HepG2 (cell line): ENCODE results near the gene USP19. TPM values are rescaled to one million over a fixed set of nuclear protein-coding genes. Genes with fewer than 3 reads are reported as not detected.

Experiments
- CC2D1A ChIP-seq: sonication (generic); formaldehyde crosslinking; IDR thresholded peaks from 2 replicates; pipeline ENCODE4 v1.8.1; 2023; ENCODE audit warnings: mild to moderate bottlenecking, missing genetic modification reagents
- GABPA ChIP-seq, 2 experiments: IDR thresholded peaks; 2 replicates each; pipeline ENCODE4 v1.6.1; 2011 to 2016; ENCODE audit warnings: low read depth in 2 of 2, low read length in 1 of 2, missing biosample characterization in 1 of 2, missing genetic modification characterization in 1 of 2
- HBP1 ChIP-seq: IDR thresholded peaks from 2 replicates; pipeline ENCODE4 v1.6.1; 2016; ENCODE audit warnings: low read depth, control low read depth
- MED1 ChIP-seq: sonication (generic); formaldehyde crosslinking; IDR thresholded peaks from 2 replicates; pipeline ENCODE4 v1.4.0; 2020; ENCODE audit warnings: missing genetic modification reagents
- MIER3 ChIP-seq: IDR thresholded peaks from 2 replicates; pipeline ENCODE4 v1.6.1; 2016; ENCODE audit warnings: missing compliant biosample characterization, borderline replicate concordance
- MYC ChIP-seq: sonication (generic); formaldehyde crosslinking; IDR thresholded peaks from 2 replicates; pipeline ENCODE4 v1.9.0; 2021; ENCODE audit warnings: missing genetic modification reagents, borderline replicate concordance
- PBX2 ChIP-seq: IDR thresholded peaks from 2 replicates; pipeline ENCODE4 v1.6.1; 2016; ENCODE audit warnings: control low read depth
- PHB2 ChIP-seq: fragments of 450-650 bp; IDR thresholded peaks from 2 replicates; pipeline ENCODE4 v1.6.1; 2018; ENCODE audit not compliant: partially characterized antibody
- RCOR2 ChIP-seq: IDR thresholded peaks from 2 replicates; pipeline ENCODE4 v1.6.1; 2016; ENCODE audit warnings: missing biosample characterization, missing genetic modification reagents
- SRSF4 ChIP-seq: fragments of 200-400 bp; formaldehyde crosslinking; IDR thresholded peaks from one replicate; pipeline ENCODE4 v1.6.1; 2018; ENCODE audit warnings: mild to moderate bottlenecking, low read depth, low read length, moderate library complexity; ENCODE audit not compliant: poor library complexity, severe bottlenecking
- TAF1 ChIP-seq: sonication (generic); formaldehyde crosslinking; IDR thresholded peaks from 2 replicates; pipeline ENCODE4 v1.4.0; 2020; ENCODE audit warnings: missing genetic modification reagents
- TCF7 ChIP-seq: sonication (generic); IDR thresholded peaks from 2 replicates; pipeline ENCODE4 v1.6.1; 2016; ENCODE audit warnings: antibody characterized with exemption, low read depth
- TMF1 ChIP-seq: sonication (generic); formaldehyde crosslinking; IDR thresholded peaks from 2 replicates; pipeline ENCODE4 v1.8.1; 2022; ENCODE audit warnings: low read depth, missing genetic modification reagents
- ZBTB8A ChIP-seq: sonication (generic); formaldehyde crosslinking; IDR thresholded peaks from 2 replicates; pipeline ENCODE4 v1.4.0; 2020; ENCODE audit warnings: mild to moderate bottlenecking, low read depth, missing genetic modification reagents, borderline replicate concordance
- ZNF142 ChIP-seq: sonication (generic); formaldehyde crosslinking; IDR thresholded peaks from 2 replicates; pipeline ENCODE4 v1.4.0; 2020; ENCODE audit warnings: missing genetic modification reagents
- ZNF367 ChIP-seq: sonication (generic); formaldehyde crosslinking; IDR thresholded peaks from 2 replicates; pipeline ENCODE4 v1.4.0; 2020; ENCODE audit warnings: missing genetic modification reagents, borderline replicate concordance
- ZNF552 ChIP-seq: sonication (generic); formaldehyde crosslinking; IDR thresholded peaks from 2 replicates; pipeline ENCODE4 v1.9.0; 2022; ENCODE audit warnings: missing genetic modification reagents, mild to moderate bottlenecking, borderline replicate concordance
- ZNF615 ChIP-seq: sonication (generic); formaldehyde crosslinking; IDR thresholded peaks from 2 replicates; pipeline ENCODE4 v1.5.0; 2020; ENCODE audit warnings: mild to moderate bottlenecking, missing genetic modification reagents, borderline replicate concordance
- ZNF629 ChIP-seq: sonication (generic); formaldehyde crosslinking; conservative IDR thresholded peaks from 2 replicates; pipeline ENCODE4 v1.5.0; 2020; ENCODE audit warnings: missing genetic modification reagents
- ZNF639 ChIP-seq: conservative IDR thresholded peaks from 2 replicates; pipeline ENCODE4 v1.6.1; 2018; ENCODE audit warnings: missing genetic modification reagents
- polyA plus RNA-seq, 8 experiments: library from polyadenylated mRNA; depleted of rRNA in 3 of 8; stranded (reverse) in 7 of 8; unstranded in 1 of 8; fragments of >200 nt; fragmentation: Illumina TruSeq in 4 of 8; extraction: Trizol in 4 of 8; gene quantifications; 2 replicates each; pipeline versions ENCODE4 v1.2.1 to v1.2.3, GENCODE V29; 2011 to 2016; ENCODE audit warnings: low read depth in 4 of 8, missing spikeins in 1 of 8, mixed read lengths in 1 of 8; ENCODE audit not compliant: insufficient read depth in 1 of 8
- total RNA-seq, 5 experiments: library from RNA; depleted of rRNA; stranded (reverse); fragments of >200 nt; fragmentation: Illumina TruSeq; extraction: Trizol; gene quantifications; 2 replicates each; pipeline ENCODE4 v1.2.3, GENCODE V29; 2016; ENCODE audit warnings: low read depth in 1 of 5

Gene USP19
- total and polyA plus RNA-seq, 2 of the 13 experiments (the other 11 are each of a cell fraction or from before 2014, with no cell fraction given): 28.3 to 31.7 TPM

- 0 out of 2 replicates have a peak, but pooled peaks have one; percentile 29 for TF ChIP-seq ZNF615 (CRISPR knock-in tag)
- peak; percentile 34; the same call in 1 of the 2 replicates for TF ChIP-seq MIER3 (CRISPR knock-in tag)
- no peak for TF ChIP-seq ZNF552 (CRISPR knock-in tag)
- no peak for TF ChIP-seq ZNF629 (CRISPR knock-in tag)
- TF ChIP-seq PHB2: no peak
- TF ChIP-seq TCF7: no peak
- TF ChIP-seq MYC (CRISPR knock-in tag): no peak
- TF ChIP-seq SRSF4: no peak
- peak; percentile 64 for TF ChIP-seq MED1 (CRISPR knock-in tag)
- TF ChIP-seq ZNF367 (CRISPR knock-in tag): no peak
- TF ChIP-seq ZNF639 (CRISPR knock-in tag): no peak
- TF ChIP-seq RCOR2 (CRISPR knock-in tag): no peak
- 0 out of 2 replicates have a peak, but pooled peaks have one; percentile 37 for TF ChIP-seq ZNF142
- no peak for TF ChIP-seq CC2D1A
- peak; percentile 21; the same call in 1 of the 2 replicates for TF ChIP-seq ZBTB8A (CRISPR knock-in tag)
- peak; percentile 76; the same call in 1 of the 2 replicates for TF ChIP-seq TAF1 (CRISPR knock-in tag)
- peak; percentile 19; the same call in 1 of the 2 replicates for TF ChIP-seq GABPA (IDR thresholded peaks at IDR 0.05; ENCODE audit: low read depth, low read length)
- peak; percentile 9 for TF ChIP-seq GABPA (CRISPR knock-in tag; IDR thresholded peaks at IDR 0.05; ENCODE audit: low read depth)
- no peak for TF ChIP-seq PBX2 (CRISPR knock-in tag)
- no peak for TF ChIP-seq HBP1 (CRISPR knock-in tag)
- peak; percentile 81; the same call in 1 of the 2 replicates for TF ChIP-seq TMF1
Measured at GRCh38 chr3:49132437-49133225, 12.0 kb upstream of the USP19 start, which contains the start of gene LAMB2 (continued).
